Glomerular endothelial cell (primary cell): ENCODE results near the gene MYO5A. TPM values are rescaled to one million over a fixed set of nuclear protein-coding genes. Genes with fewer than 3 reads are reported as not detected.
"Not testable (repeated sequence)": the region's sequence is repeated elsewhere in the genome, so short reads cannot be mapped to it uniquely, and the experiment has no call there.

ENCODE experiments used
- DNase-seq: peaks from one replicate; pipeline ENCODE4 v3.0.0-alpha.2; 2011; ENCODE audit warnings: low read depth, low spot score; ENCODE audit errors: extremely low read depth
- total RNA-seq: library from RNA; depleted of rRNA; stranded (reverse); fragments of >200 nt; gene quantifications from 2 replicates; pipeline ENCODE4 v1.2.3, GENCODE V29; 2015

Gene MYO5A
- total RNA-seq, 1 donor from 2014 or later = 70.9 TPM

- no peak for DNase-seq
These were observed 19.0 kb downstream of the MYO5A start for GRCh38 chr15:52509500-52510245.

GRCh38 chr15:52506549-52506948 lies 22.1 kb downstream of the MYO5A start:
- DNase-seq = no peak

DNA sequence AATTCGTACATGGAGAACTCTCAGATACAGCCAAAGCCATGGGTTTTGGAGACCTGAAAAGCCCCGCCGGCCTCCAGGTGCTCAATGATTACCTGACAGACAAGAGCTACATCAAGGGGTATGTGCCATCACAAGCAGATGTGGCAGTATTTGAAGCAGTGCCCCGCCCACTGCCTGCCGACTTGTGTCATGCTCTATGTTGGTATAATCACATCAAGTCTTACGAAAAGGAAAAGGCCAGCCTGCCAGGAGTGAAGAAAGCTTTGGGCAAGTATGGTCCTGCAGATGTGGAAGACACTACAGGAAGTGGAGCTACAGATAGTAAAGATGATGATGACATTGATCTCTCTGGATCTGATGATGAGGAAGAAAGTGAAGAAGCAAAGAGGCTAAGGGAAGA lies 23.5 kb downstream of the MYO5A start:
- no peak for DNase-seq

GRCh38 chr15:52503788-52504496 lies 24.7 kb downstream of the MYO5A start:
- no peak for DNase-seq

- no peak for DNase-seq
These were observed 26.1 kb downstream of the MYO5A start for GRCh38 chr15:52502608-52503007.

GRCh38 chr15:52499506-52499905 lies 29.2 kb downstream of the MYO5A start:
- DNase-seq = no peak

DNA sequence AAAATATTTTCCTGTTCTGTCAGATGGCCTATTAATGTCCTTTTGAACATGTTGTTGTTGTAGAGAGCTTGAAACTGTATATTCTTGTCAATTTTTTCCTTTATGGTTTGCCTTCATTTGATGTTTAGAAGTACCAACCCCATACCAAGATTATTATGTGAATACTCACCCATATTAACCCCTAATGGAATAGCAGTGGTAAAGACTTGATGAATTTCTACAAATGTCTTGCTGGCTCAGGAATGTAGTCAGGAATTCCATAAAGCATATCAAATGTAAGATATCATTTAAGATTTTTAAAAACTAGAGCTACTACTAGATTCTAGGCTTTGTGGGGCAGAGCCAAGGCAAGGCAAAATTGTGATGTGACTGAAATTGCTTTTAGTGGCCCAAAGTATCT lies 30.0 kb downstream of the MYO5A start:
- no peak for DNase-seq

DNA sequence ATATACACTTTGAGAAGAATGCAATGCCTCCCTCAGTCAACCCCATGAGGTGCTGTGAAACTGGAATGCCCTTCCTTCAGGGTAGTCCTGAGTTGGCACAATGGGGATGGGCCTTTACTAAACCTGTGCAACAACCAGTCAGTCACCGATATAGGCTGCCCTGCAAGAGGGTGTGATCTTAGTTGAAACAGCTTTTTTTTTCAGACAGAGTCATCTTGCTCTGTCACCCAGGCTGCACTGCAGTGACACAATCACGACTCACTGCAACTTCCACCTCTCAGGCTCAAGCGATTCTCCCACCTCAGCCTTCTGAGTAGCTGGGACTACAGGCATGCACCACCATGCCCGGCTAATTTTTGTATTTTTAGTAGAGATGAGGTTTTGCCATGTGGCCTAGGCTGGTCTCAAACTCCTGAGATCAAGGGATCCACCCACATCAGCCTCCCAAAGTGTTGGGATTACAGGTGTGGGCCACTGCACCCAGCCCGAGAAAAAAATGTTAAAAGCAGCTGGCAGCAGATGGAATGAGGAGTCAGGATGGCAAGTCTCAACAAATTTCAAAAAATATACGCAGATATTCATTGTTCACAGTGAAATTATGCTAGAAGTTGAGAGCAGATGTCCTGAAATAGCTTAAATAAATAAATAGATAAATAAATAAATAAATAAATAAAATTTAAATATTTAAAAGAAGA lies 31.8 kb downstream of the MYO5A start:
- DNase-seq = no peak

GRCh38 chr15:52496175-52496574 lies 32.5 kb downstream of the MYO5A start:
- no peak for DNase-seq

DNA sequence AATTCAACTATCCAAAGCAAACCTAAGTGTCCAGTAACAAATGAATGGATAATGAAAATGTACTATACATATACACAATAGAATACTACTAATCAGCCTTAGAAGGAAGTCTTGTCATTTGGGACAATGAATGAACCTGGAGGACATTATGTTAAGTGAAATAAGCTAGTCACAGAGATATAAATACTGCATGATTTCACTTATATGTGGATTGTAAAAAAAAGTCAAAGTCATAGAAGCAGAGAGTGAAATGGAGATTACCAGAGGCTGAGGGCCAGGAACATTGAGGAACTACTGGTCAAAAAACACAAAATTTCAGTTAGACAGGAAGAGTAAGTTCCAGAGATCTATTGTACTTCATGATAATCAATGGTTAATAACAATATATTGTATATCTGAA lies 33.6 kb downstream of the MYO5A start:
- DNase-seq = no peak

- DNase-seq = no peak
These were observed 34.7 kb downstream of the MYO5A start for GRCh38 chr15:52493968-52494367.

DNA sequence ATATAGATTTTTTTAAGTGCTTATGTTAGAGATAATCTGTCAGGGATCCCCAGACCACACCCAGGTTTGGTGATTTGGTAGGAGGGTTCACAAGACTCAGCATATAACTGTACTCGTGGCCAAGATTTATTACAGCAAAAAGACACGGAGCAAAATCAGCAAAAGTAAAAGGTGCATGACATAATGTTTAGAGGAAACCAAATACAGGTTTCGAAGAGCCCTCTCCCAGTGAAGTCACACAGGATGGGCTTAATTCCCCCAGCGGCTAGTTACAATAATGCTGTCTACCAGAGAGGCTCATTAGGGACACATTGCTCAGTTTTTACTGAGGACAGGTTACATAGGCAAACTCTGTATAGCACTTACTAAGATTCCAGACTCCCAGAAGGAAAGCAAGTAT lies 36.5 kb downstream of the MYO5A start:
- DNase-seq = no peak

GRCh38 chr15:52491472-52491871 lies 37.2 kb downstream of the MYO5A start:
- peak; percentile 88 for DNase-seq

- not testable (repeated sequence) for DNase-seq
These were observed 39.2 kb downstream of the MYO5A start for GRCh38 chr15:52489430-52489829.

DNA sequence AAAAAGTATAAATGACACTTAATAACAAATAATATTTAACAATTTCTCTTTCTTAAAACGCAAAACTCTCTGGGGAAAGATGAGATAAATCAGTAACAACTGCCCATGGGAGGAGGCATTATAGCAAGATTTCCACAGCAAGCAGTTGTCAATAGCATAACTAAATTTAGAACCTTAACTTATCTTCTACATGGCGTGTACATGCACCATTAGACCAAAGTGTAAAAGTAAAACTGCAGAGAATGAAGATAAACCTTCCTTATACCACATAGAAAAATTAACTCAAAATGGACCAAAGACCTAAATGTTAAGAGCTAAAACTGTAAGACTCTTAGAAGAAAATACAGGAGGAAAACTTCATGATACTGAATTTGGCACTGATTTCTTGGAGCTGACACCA lies 39.9 kb downstream of the MYO5A start:
- no peak for DNase-seq

- DNase-seq = no peak
These were observed 42.4 kb downstream of the MYO5A start for GRCh38 chr15:52486003-52486996.

DNA sequence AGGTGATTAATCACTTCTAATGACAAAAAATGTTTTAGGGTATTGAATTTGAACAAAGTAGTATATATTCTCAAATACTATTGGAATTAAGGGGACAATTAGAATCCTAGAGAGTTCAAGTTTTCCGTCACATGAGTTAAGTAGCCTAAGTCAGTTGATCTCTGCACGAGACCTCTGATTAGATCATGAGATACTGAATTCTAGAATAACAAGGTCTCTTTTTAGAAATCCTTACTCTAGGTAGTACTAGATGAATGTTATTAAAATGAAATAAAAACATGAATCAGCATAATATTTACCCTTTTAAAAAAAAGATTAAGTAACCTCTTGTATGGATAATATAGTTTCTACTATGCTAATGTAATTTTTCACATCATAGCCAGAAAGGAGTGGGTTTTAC lies 43.4 kb downstream of the MYO5A start:
- no peak for DNase-seq

DNA sequence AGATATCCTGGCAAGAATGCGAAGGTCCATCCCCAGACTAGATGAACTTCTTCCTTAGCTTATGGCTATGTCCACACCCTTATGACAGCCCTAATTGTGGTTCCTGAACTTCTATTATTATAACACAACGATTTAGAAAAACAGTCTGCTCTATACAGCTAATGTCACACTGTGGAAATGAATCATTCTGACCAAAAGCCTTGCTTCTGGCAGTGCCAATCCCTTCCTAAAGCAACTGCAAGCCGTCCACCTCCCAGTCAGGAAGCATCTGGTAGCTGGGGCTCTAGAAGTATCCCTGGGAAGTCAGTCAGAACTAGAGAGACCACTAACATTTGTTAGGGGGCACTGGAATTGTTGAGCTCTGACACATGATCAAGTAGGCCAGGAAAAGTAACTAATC lies 45.0 kb downstream of the MYO5A start:
- DNase-seq = peak; percentile 94

DNA sequence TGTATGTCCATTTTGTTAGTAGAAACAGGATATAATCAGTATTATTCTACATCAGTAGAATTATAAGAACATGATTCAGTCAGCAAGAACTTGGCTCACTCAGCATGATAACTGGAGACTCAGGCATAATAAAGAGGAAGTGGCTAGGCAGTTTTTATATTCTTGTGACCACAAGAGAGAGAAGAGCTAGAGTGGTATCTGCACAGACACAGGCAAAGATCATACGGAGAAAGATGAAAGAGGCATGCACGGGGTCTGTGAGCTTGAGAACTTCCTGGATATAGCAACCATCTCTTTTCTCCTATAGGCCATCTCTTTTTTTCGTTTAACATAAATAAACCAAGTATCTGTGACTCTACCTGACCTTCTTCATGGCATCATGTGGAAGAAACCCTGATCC lies 46.8 kb downstream of the MYO5A start:
- no peak for DNase-seq

- DNase-seq = no peak
These were observed 47.7 kb downstream of the MYO5A start for GRCh38 chr15:52480990-52481389.

DNA sequence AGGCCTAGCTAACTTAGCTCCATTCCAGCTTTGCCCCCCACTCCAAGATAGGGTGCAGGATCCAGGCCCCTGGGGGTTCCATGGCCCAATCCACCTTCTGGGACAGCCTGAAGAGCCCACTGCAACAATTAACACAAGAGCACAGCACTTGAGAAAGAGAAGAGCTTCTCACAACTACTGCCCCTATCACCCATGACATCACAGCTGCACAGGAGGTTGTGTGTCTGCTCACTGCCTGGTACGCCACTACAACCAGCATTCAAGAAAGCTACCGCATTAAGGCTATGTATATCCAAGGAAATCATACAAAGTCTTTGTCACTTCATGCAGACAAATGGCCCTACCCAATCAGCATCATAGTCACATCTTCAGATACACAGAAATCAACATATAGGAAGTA lies 62.0 kb downstream of the MYO5A start:
- no peak for DNase-seq
